Stimulated activated CD4-positive, alpha-beta T cell treated with anti-CD3 and anti-CD28 coated beads, TNF-alpha, amount 100 ng/mL, for 1 hour (primary cell): ENCODE data around the gene KHDC1.
A peak's percentile ranks its signal among the peaks of the same experiment; 100 is the strongest.
"Not testable (repeated sequence)": the region's sequence is repeated elsewhere in the genome, so short reads cannot be mapped to it uniquely, and the experiment has no call there.

Experiments used
- DNase-seq, 3 donors: peaks; one replicate each; pipeline ENCODE4 v3.0.0-alpha.2; 2020; ENCODE audit warnings: low read depth in 3 of 3, low spot score in 1 of 3

Gene KHDC1

GRCh38 chr6:73262671-73263569, at the start of gene KHDC1:
KHDC1 (minus strand) TSS chr6:73263196; CDS start chr6:73242517, 20,679 bp downstream.
- DNase-seq = peak; percentile 4 to 38 (median 12)

GRCh38 chr6:73310503-73310845, 47.5 kb upstream of the KHDC1 start:
- not testable (repeated sequence) for DNase-seq

GRCh38 chr6:73309785-73310502, 46.9 kb upstream of the KHDC1 start:
- DNase-seq = peak in 2 of 3 donors; percentile 24 to 38

GRCh38 chr6:73309535-73309784, 46.5 kb upstream of the KHDC1 start:
- no peak for DNase-seq

- DNase-seq = no peak
Measured at GRCh38 chr6:73308712-73309534, 45.9 kb upstream of the KHDC1 start.

GRCh38 chr6:73303773-73304172, 40.8 kb upstream of the KHDC1 start:
- not testable (repeated sequence) for DNase-seq

- no peak for DNase-seq
Measured at GRCh38 chr6:73302339-73302738, 39.3 kb upstream of the KHDC1 start.

GRCh38 chr6:73299151-73299971, 36.4 kb upstream of the KHDC1 start:
- no peak for DNase-seq

- no peak for DNase-seq
Measured at GRCh38 chr6:73293331-73293730, 30.3 kb upstream of the KHDC1 start.

- DNase-seq = no peak
Measured at GRCh38 chr6:73290435-73290834, 27.4 kb upstream of the KHDC1 start.

GRCh38 chr6:73286752-73287151, 23.8 kb upstream of the KHDC1 start:
- DNase-seq = no peak

- no peak for DNase-seq
Measured at GRCh38 chr6:73285674-73286283, 22.8 kb upstream of the KHDC1 start.

- no peak for DNase-seq
Measured at GRCh38 chr6:73282871-73283270, 19.9 kb upstream of the KHDC1 start.

- not testable (repeated sequence) for DNase-seq
Measured at GRCh38 chr6:73281684-73282083, 18.7 kb upstream of the KHDC1 start.

- not testable (repeated sequence) for DNase-seq
Measured at GRCh38 chr6:73269296-73269695, 6.3 kb upstream of the KHDC1 start.

GRCh38 chr6:73268896-73269295, 5.9 kb upstream of the KHDC1 start:
- not testable (repeated sequence) for DNase-seq

- DNase-seq = no peak
Measured at GRCh38 chr6:73264446-73264845, 1.4 kb upstream of the KHDC1 start.

GRCh38 chr6:73263570-73263909, 544 bp upstream of the KHDC1 start:
- no peak for DNase-seq

GRCh38 chr6:73258721-73259120, 4.3 kb downstream of the KHDC1 start:
- no peak for DNase-seq

GRCh38 chr6:73254323-73254722, 8.7 kb downstream of the KHDC1 start:
- not testable (repeated sequence) for DNase-seq

- DNase-seq = no peak
Measured at GRCh38 chr6:73252703-73253102, 10.3 kb downstream of the KHDC1 start.
